HepG2 (cell line): Measurements from ENCODE around the gene ADAP2. TPM values are rescaled to one million over a fixed set of nuclear protein-coding genes. Genes with fewer than 3 reads are reported as not detected.
A peak's percentile ranks its signal among the peaks of the same experiment; 100 is the strongest.

Experiments
- IKZF4 ChIP-seq: sonication (generic); formaldehyde crosslinking; IDR thresholded peaks from 2 replicates; pipeline ENCODE4 v1.5.1; 2020; ENCODE audit warnings: borderline replicate concordance, mild to moderate bottlenecking, low read depth, missing genetic modification reagents; ENCODE audit errors: not compliant biosample characterization
- MAFF ChIP-seq: IDR thresholded peaks from 2 replicates; pipeline ENCODE4 v1.6.1; 2011; ENCODE audit warnings: low read depth, low read length, improper control_type of control experiment
- MAFG ChIP-seq: sonication (generic); formaldehyde crosslinking; IDR thresholded peaks from 2 replicates; pipeline ENCODE4 v1.5.1; 2020; ENCODE audit warnings: mild to moderate bottlenecking, missing genetic modification reagents
- RAD21 ChIP-seq: fragments of 450-650 bp; formaldehyde crosslinking; IDR thresholded peaks from 2 replicates; pipeline ENCODE4 v1.5.0; 2020; ENCODE audit warnings: mild to moderate bottlenecking
- ZNF10 ChIP-seq: sonication (generic); formaldehyde crosslinking; IDR thresholded peaks from 2 replicates; pipeline ENCODE4 v1.4.0; 2020; ENCODE audit warnings: mild to moderate bottlenecking, low read depth, missing genetic modification reagents, borderline replicate concordance
- ZNF180 ChIP-seq: sonication (generic); formaldehyde crosslinking; IDR thresholded peaks from 2 replicates; pipeline ENCODE4 v1.4.0; 2020; ENCODE audit warnings: low read depth, missing genetic modification reagents, borderline replicate concordance
- ZNF547 ChIP-seq: sonication (generic); formaldehyde crosslinking; IDR thresholded peaks from 2 replicates; pipeline ENCODE4 v1.5.1; 2020; ENCODE audit warnings: mild to moderate bottlenecking, missing genetic modification reagents
- polyA plus RNA-seq, 8 experiments: library from polyadenylated mRNA; depleted of rRNA in 3 of 8; stranded (reverse) in 7 of 8; unstranded in 1 of 8; fragments of >200 nt; fragmentation: Illumina TruSeq in 4 of 8; extraction: Trizol in 4 of 8; gene quantifications; 2 replicates each; pipeline versions ENCODE4 v1.2.1 to v1.2.3, GENCODE V29; 2011 to 2016; ENCODE audit warnings: low read depth in 4 of 8, missing spikeins in 1 of 8, mixed read lengths in 1 of 8; ENCODE audit not compliant: insufficient read depth in 1 of 8
- total RNA-seq, 5 experiments: library from RNA; depleted of rRNA; stranded (reverse); fragments of >200 nt; fragmentation: Illumina TruSeq; extraction: Trizol; gene quantifications; 2 replicates each; pipeline ENCODE4 v1.2.3, GENCODE V29; 2016; ENCODE audit warnings: low read depth in 1 of 5
- TF ChIP-seq, protein P1 (sequence below): sonication (generic); formaldehyde crosslinking; IDR thresholded peaks from 2 replicates; pipeline ENCODE4 v1.8.1; 2023; ENCODE audit warnings: mild to moderate bottlenecking, missing genetic modification reagents
- TF ChIP-seq, protein P2 (sequence below): sonication (generic); formaldehyde crosslinking; IDR thresholded peaks from 2 replicates; pipeline ENCODE4 v1.5.1; 2020; ENCODE audit warnings: mild to moderate bottlenecking, missing genetic modification reagents, borderline replicate concordance
- TF ChIP-seq, protein P3 (sequence below): sonication (generic); formaldehyde crosslinking; IDR thresholded peaks from 2 replicates; pipeline ENCODE4 v1.9.0; 2021; ENCODE audit warnings: missing genetic modification reagents, mild to moderate bottlenecking, borderline replicate concordance
- TF ChIP-seq, protein P4 (sequence below): sonication (generic); formaldehyde crosslinking; IDR thresholded peaks from 2 replicates; pipeline ENCODE4 v1.8.0; 2022; ENCODE audit warnings: mild to moderate bottlenecking, missing genetic modification reagents, borderline replicate concordance
- TF ChIP-seq, protein P5 (sequence below): sonication (generic); formaldehyde crosslinking; IDR thresholded peaks from 2 replicates; pipeline ENCODE4 v1.5.1; 2020; ENCODE audit warnings: missing genetic modification reagents, mild to moderate bottlenecking, borderline replicate concordance
- TF ChIP-seq, protein P6 (sequence below): sonication (generic); formaldehyde crosslinking; IDR thresholded peaks from 2 replicates; pipeline ENCODE4 v1.5.0; 2020; ENCODE audit warnings: missing genetic modification reagents
- TF ChIP-seq, protein P7 (sequence below): sonication (generic); formaldehyde crosslinking; IDR thresholded peaks from 2 replicates; pipeline ENCODE4 v1.5.1; 2020; ENCODE audit warnings: mild to moderate bottlenecking, missing genetic modification reagents, borderline replicate concordance

The ADAP2 gene
- total and polyA plus RNA-seq, 2 of the 13 experiments (the other 11 are each of a cell fraction or from before 2014, with no cell fraction given) = 0.51 to 0.70 TPM

DNA sequence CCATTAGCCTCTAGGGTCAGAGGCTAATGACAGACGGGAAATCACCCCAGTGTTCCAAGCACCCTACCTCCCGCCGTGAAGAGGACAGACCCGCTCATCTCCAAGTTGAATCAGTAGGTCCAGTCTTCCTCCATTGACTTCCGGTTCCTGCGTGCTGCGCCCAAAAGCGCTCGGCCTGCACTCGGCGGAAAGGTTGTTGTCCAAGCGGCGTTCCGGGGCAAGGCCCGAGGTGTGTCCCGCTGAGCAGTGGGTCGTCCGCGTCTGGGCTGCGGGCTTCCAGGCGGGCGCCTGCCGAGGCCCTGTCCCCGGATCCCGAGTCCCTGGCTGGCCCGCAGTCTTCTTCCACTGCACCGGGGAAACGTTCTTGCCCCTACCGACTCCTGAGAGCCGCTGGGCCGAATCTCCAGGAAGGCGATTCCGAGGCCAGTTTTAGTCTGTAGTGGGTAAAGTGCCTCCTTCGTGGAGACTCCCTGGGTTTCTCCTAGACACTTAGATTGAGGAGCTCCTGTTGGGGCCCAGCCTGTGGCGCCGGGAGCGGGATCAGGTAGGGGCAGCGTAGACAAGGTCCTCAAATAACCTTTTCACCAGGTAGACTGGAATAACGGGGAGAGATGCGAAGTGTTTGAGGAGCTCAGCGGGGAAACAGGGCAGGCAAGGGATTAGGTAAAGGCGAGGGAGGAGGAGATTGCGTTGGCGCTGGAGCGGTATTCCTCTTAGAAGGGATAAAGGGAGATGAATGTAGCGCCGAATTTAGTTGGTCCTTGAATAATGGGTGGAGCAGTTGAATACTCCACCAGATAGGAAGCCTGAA, 15.4 kb upstream of the ADAP2 start, which contains the start of gene TEFM (continued):
- TF ChIP-seq, protein P1, sequence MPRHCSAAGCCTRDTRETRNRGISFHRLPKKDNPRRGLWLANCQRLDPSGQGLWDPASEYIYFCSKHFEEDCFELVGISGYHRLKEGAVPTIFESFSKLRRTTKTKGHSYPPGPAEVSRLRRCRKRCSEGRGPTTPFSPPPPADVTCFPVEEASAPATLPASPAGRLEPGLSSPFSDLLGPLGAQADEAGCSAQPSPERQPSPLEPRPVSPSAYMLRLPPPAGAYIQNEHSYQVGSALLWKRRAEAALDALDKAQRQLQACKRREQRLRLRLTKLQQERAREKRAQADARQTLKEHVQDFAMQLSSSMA (CRISPR knock-in tag) = peak; percentile 90; the same call in 1 of the 2 replicates
- TF ChIP-seq MAFG (no peak), ZNF180 (CRISPR knock-in tag) (peak; percentile 80; the same call in 1 of the 2 replicates), RAD21 (CRISPR knock-in tag) (peak; percentile 58; the same call in 1 of the 2 replicates), ZNF547 (CRISPR knock-in tag) (peak; percentile 87; the same call in 1 of the 2 replicates), MAFF (no peak), IKZF4 (CRISPR knock-in tag) (peak; percentile 78), ZNF10 (CRISPR knock-in tag) (no peak)
- TF ChIP-seq, protein P2, sequence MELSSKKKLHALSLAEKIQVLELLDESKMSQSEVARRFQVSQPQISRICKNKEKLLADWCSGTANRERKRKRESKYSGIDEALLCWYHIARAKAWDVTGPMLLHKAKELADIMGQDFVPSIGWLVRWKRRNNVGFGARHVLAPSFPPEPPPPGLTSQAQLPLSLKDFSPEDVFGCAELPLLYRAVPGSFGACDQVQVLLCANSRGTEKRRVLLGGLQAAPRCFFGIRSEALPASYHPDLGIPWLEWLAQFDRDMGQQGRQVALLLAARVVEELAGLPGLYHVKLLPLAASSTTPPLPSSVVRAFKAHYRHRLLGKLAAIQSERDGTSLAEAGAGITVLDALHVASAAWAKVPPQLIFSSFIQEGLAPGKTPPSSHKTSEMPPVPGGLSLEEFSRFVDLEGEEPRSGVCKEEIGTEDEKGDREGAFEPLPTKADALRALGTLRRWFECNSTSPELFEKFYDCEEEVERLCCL (CRISPR knock-in tag) = no peak
- TF ChIP-seq, protein P3, sequence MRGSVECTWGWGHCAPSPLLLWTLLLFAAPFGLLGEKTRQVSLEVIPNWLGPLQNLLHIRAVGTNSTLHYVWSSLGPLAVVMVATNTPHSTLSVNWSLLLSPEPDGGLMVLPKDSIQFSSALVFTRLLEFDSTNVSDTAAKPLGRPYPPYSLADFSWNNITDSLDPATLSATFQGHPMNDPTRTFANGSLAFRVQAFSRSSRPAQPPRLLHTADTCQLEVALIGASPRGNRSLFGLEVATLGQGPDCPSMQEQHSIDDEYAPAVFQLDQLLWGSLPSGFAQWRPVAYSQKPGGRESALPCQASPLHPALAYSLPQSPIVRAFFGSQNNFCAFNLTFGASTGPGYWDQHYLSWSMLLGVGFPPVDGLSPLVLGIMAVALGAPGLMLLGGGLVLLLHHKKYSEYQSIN (CRISPR knock-in tag) = no peak
- TF ChIP-seq, protein P4, sequence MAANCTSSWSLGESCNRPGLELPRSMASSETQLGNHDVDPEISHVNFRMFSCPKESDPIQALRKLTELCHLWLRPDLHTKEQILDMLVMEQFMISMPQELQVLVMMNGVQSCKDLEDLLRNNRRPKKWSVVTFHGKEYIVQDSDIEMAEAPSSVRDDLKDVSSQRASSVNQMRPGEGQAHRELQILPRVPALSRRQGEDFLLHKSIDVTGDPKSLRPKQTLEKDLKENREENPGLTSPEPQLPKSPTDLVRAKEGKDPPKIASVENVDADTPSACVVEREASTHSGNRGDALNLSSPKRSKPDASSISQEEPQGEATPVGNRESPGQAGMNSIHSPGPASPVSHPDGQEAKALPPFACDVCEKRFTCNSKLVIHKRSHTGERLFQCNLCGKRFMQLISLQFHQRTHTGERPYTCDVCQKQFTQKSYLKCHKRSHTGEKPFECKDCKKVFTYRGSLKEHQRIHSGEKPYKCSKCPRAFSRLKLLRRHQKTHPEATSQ (CRISPR knock-in tag) = peak; percentile 57; the same call in 1 of the 2 replicates
- TF ChIP-seq, protein P5, sequence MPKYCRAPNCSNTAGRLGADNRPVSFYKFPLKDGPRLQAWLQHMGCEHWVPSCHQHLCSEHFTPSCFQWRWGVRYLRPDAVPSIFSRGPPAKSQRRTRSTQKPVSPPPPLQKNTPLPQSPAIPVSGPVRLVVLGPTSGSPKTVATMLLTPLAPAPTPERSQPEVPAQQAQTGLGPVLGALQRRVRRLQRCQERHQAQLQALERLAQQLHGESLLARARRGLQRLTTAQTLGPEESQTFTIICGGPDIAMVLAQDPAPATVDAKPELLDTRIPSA (CRISPR knock-in tag) = no peak
- TF ChIP-seq, protein P6, sequence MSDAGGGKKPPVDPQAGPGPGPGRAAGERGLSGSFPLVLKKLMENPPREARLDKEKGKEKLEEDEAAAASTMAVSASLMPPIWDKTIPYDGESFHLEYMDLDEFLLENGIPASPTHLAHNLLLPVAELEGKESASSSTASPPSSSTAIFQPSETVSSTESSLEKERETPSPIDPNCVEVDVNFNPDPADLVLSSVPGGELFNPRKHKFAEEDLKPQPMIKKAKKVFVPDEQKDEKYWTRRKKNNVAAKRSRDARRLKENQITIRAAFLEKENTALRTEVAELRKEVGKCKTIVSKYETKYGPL (CRISPR knock-in tag) = peak; percentile 84
- TF ChIP-seq, protein P7, sequence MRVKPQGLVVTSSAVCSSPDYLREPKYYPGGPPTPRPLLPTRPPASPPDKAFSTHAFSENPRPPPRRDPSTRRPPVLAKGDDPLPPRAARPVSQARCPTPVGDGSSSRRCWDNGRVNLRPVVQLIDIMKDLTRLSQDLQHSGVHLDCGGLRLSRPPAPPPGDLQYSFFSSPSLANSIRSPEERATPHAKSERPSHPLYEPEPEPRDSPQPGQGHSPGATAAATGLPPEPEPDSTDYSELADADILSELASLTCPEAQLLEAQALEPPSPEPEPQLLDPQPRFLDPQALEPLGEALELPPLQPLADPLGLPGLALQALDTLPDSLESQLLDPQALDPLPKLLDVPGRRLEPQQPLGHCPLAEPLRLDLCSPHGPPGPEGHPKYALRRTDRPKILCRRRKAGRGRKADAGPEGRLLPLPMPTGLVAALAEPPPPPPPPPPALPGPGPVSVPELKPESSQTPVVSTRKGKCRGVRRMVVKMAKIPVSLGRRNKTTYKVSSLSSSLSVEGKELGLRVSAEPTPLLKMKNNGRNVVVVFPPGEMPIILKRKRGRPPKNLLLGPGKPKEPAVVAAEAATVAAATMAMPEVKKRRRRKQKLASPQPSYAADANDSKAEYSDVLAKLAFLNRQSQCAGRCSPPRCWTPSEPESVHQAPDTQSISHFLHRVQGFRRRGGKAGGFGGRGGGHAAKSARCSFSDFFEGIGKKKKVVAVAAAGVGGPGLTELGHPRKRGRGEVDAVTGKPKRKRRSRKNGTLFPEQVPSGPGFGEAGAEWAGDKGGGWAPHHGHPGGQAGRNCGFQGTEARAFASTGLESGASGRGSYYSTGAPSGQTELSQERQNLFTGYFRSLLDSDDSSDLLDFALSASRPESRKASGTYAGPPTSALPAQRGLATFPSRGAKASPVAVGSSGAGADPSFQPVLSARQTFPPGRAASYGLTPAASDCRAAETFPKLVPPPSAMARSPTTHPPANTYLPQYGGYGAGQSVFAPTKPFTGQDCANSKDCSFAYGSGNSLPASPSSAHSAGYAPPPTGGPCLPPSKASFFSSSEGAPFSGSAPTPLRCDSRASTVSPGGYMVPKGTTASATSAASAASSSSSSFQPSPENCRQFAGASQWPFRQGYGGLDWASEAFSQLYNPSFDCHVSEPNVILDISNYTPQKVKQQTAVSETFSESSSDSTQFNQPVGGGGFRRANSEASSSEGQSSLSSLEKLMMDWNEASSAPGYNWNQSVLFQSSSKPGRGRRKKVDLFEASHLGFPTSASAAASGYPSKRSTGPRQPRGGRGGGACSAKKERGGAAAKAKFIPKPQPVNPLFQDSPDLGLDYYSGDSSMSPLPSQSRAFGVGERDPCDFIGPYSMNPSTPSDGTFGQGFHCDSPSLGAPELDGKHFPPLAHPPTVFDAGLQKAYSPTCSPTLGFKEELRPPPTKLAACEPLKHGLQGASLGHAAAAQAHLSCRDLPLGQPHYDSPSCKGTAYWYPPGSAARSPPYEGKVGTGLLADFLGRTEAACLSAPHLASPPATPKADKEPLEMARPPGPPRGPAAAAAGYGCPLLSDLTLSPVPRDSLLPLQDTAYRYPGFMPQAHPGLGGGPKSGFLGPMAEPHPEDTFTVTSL (CRISPR knock-in tag) = no peak
